Subcutaneous abdominal adipose tissue (tissue), 5 donors: ENCODE measurements around the gene LCNL1.
"Not testable (repeated sequence)": the region's sequence is repeated elsewhere in the genome, so short reads cannot be mapped to it uniquely, and the experiment has no call there.

ENCODE experiments used
- H3K27ac ChIP-seq: one replicate; pipeline ENCODE4 v1.7.0; 2013; ENCODE audit warnings: low read depth, mild to moderate bottlenecking, inconsistent platforms, low read length, moderate library complexity
- H3K27me3 ChIP-seq, 5 donors: one replicate each; pipeline ENCODE4 v1.7.0; 2013; ENCODE audit warnings: low read length in 5 of 5, inconsistent platforms in 1 of 5; ENCODE audit not compliant: control insufficient read depth in 5 of 5, insufficient read depth in 4 of 5
- H3K36me3 ChIP-seq, 5 donors: one replicate each; pipeline ENCODE4 v1.7.0; 2013; ENCODE audit warnings: low read length in 5 of 5; ENCODE audit not compliant: control insufficient read depth in 5 of 5, insufficient read depth in 5 of 5
- H3K4me1 ChIP-seq, 5 donors: one replicate each; pipeline ENCODE4 v1.7.0; 2013; ENCODE audit warnings: low read length in 5 of 5, mild to moderate bottlenecking in 3 of 5, moderate library complexity in 1 of 5; ENCODE audit not compliant: control insufficient read depth in 5 of 5, insufficient read depth in 5 of 5
- H3K4me3 ChIP-seq, 5 donors: one replicate each; pipeline ENCODE4 v1.7.0; 2013; ENCODE audit warnings: low read length in 5 of 5, low read depth in 1 of 5
- H3K9ac ChIP-seq, 5 donors: one replicate each; pipeline ENCODE4 v1.7.0; 2013; ENCODE audit warnings: low read length in 5 of 5, mild to moderate bottlenecking in 4 of 5, moderate library complexity in 3 of 5
- H3K9me3 ChIP-seq, 5 donors: one replicate each; pipeline ENCODE4 v1.7.0; 2013; ENCODE audit warnings: low read length in 5 of 5; ENCODE audit not compliant: control insufficient read depth in 5 of 5
- donor health status: healthy.
- donor health status: healthy.
- donor health status: healthy.
- donor health status: healthy.
- donor health status: healthy.

The LCNL1 gene

DNA sequence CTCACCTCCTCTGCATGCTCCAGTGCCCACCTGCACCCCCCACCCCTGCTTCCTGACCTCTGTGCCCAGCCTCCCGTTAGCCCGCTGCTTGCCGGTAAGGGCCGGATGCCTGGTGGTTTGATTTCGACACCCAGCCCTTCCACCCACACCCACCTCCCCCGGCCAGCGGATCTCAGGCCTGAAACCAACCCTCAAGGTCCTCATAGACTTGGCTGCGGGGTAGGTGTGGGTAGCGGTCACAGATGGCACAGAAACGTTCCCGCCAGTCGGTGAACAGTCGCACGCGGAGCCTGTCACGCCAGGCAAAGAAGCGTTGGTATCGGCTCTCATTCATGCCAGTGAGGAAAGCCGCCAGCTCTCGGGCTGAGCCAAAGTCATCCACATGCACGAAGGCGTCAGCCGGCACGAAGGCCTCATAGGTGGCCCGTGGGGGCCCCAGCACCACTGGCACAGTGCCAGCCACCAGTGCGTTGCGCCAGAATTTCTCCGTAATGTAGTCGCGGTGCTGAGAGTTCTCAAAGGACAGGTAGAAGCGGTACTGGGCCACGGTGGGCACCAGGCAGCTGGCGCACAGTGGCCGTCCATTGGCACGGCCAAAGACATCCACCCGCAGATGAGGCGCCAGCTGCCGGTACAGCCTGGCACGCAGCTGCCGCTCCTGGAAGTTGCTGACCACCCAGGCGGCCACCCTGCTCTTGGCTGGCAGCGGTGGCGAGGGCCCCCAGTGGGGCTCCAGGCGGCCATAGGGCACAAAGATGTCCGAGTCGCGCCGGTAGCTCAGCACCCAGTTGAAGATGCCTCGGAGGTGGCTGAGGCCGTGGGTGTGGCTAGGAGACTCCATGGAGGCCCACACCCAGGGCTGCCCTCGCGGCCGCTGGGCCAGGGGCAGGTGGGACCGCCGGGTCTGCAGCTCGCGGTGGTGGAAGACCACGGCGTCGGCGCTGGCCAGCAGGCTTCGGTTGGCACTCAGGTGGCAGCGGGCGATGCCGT lies 48.0 kb downstream of the LCNL1 start:
- Histone ChIP-seq H3K9me3 (no peaks in the 10 kb centered on the region), H3K4me1 (peaks cover 4 to 76% (median 58%) of the 10 kb centered on the region in 5 donors), H3K27ac (no peak overlapping the region), H3K27me3 (no peaks in the 10 kb centered on the region), H3K36me3 (no peaks in the 10 kb centered on the region), H3K4me3 (no peak overlapping the region), H3K9ac (no peak overlapping the region)

GRCh38 chr9:137031904-137032640 lies 49.3 kb downstream of the LCNL1 start, which contains the start of gene FUT7:
TSS of gene FUT7 (minus strand) at chr9:137032088. CDS start at chr9:137031991, 97 bp downstream.
- Histone ChIP-seq H3K9me3 (no peaks in the 10 kb centered on the region), H3K4me3 (peak within 1 kb of the TSS in 3 of 5 donors; percentile 5 to 45 (median 6)), H3K9ac (peak within 1 kb of the TSS in 2 of 5 donors; percentile 26 to 41), H3K36me3 (peaks cover 0 to 2% (median 0%) of the 10 kb centered on the region in 5 donors), H3K27me3 (no peaks in the 10 kb centered on the region), H3K27ac (no peak within 1 kb of the TSS), H3K4me1 (peaks cover 3 to 64% (median 45%) of the 10 kb centered on the region in 5 donors)

- H3K27me3 ChIP-seq: no peaks in the 10 kb centered on the region
- peak overlapping the region in 4 of 5 donors; percentile 5 to 48 (median 26) for H3K4me3 ChIP-seq
- peak overlapping the region in 2 of 5 donors; percentile 26 to 41 for H3K9ac ChIP-seq
- no peaks in the 10 kb centered on the region for H3K9me3 ChIP-seq
- peaks cover 0 to 58% (median 39%) of the 10 kb centered on the region in 5 donors for H3K4me1 ChIP-seq
- no peak overlapping the region for H3K27ac ChIP-seq
- peaks cover 0 to 8% (median 0%) of the 10 kb centered on the region in 5 donors for H3K36me3 ChIP-seq
Measured at GRCh38 chr9:137032858-137033257, 50.1 kb downstream of the LCNL1 start.

DNA sequence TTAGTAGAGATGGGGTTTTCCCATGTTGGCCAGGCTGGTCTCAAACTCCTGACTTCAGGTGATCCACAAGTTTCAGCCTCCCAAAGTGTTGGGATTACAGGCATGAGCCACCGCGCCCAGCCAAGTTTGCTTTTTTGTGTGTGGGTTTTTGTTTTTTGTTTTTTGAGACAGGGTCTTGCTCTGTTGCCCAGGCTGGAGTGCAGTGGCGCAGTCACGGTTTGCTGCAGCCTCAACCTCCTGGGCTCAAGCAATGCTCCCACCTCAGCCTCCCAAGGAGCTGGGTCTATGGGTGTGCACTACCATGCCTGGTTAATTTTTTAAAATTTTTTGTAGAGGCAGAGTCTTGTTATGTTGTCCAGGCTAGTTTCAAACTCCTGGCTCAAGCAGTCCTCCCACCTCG lies 50.7 kb downstream of the LCNL1 start:
- H3K27me3 ChIP-seq, H3K9ac ChIP-seq, H3K27ac ChIP-seq, H3K9me3 ChIP-seq, H3K36me3 ChIP-seq: not testable (repeated sequence)
- Histone ChIP-seq H3K4me1 (peaks cover 0 to 55% (median 37%) of the 10 kb centered on the region in 5 donors), H3K4me3 (peak overlapping the region in 2 of 5 donors; percentile 22 to 45)

DNA sequence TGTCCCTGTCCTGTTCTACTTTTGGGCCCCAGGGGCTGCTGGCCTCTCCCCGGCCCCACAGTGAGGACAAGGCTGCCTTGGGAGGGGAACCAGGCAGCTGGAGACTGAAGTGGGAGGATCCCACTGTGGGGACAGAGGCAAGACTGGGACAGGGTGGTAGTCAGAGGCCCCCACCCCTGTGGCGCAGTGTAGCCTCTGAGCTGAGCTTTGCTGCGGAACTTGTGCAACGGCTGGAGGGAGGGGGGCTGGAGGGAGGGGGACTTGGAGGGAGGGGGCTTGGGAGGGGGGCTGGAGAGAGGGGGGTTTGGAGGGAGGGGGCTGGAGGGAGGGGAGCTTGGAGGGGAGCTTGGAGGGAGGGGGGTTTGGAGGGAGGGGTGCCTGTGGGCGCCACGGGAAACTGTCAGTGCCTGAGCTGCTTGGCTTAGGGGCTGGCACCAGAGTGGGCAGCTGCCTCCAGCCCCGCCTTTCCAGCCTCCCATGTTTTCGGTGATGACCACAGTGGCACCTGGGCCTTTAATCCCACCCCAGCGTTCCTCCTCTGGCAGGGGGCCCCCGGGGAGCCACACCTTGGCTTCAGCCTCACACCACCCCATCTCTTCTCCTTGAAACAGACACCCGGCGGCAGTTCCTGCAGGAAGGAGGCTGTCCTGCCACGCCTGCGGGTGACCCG lies 51.4 kb downstream of the LCNL1 start:
- H3K9me3 ChIP-seq: no peaks in the 10 kb centered on the region
- no peaks in the 10 kb centered on the region for H3K27me3 ChIP-seq
- peaks cover 0 to 15% (median 6%) of the 10 kb centered on the region in 5 donors for H3K36me3 ChIP-seq
- H3K27ac ChIP-seq: no peak overlapping the region
- H3K9ac ChIP-seq: no peak overlapping the region
- peak overlapping the region in 1 of 5 donors; percentile 45 for H3K4me3 ChIP-seq
- peaks cover 0 to 48% (median 30%) of the 10 kb centered on the region in 5 donors for H3K4me1 ChIP-seq

DNA sequence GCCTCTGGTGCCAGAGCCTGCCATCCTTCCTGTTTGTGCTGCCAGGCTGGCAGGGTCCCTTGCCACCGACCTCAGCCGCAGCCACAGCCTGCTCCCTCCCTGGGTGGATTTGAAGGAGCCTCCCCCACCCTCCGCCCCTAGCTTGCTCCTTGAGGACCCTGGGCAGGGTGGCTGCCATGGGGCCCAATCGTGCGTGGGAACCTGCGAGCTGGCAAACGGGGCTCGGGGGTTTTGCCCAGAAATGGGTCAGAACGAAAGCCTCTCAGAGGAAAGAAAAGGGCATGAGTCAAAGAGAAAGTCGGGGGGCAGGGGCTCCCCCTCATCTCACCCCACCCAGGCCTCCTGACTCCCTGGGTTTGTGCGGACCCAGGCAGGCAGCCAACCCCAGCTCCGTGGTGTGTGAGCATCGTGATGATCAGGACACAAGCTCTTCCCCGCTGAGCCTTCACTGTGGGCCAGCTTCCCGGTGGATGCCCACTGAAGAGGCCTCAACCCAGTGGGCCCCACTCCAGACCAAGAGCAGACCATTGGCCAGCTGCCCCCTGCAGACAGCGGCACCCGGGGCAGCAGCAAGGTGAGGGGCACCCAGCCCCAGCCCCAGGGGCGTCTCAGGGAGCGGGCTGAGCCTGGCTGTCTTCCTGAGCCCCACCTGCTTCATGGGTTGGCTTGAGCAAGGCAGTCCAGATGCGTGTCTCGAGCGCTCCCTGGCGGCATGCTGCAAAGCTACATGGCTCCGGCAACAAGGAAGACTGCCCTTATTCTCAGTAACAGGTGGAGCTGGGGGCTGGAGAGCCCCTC lies 52.1 kb downstream of the LCNL1 start:
- Histone ChIP-seq H3K4me1 (peaks cover 0 to 42% (median 25%) of the 10 kb centered on the region in 5 donors), H3K27me3 (no peaks in the 10 kb centered on the region), H3K27ac (no peak overlapping the region), H3K9ac (peak overlapping the region in 1 of 5 donors; percentile 25), H3K4me3 (no peak overlapping the region), H3K9me3 (no peaks in the 10 kb centered on the region), H3K36me3 (peaks cover 0 to 22% (median 10%) of the 10 kb centered on the region in 5 donors)
